Transverse colon (tissue), 3 donors: ENCODE data around the gene IL6.

Source experiments
- EP300 ChIP-seq: sonication (generic); formaldehyde crosslinking; IDR thresholded peaks from one replicate; pipeline ENCODE4 v1.6.1; 2017; ENCODE audit warnings: antibody characterized with exemption, low read depth
- POLR2A ChIP-seq: fragments of 450-650 bp; IDR thresholded peaks from one replicate; pipeline ENCODE4 v1.6.1; 2016; ENCODE audit warnings: antibody characterized with exemption, mild to moderate bottlenecking, moderate library complexity
- TF ChIP-seq, protein P1 (sequence below), 5 experiments: fragments of 200-600 bp in 3 of 5; fragments of 450-650 bp in 2 of 5; sonication (generic) in 3 of 5; IDR thresholded peaks; 1 replicate in 2 of 5; 2 replicates in 3 of 5; pipeline ENCODE4 v1.5.1; 2016 to 2017; ENCODE audit warnings: antibody characterized with exemption in 5 of 5, inconsistent platforms in 3 of 5, mild to moderate bottlenecking in 2 of 5, moderate library complexity in 1 of 5

DNA sequence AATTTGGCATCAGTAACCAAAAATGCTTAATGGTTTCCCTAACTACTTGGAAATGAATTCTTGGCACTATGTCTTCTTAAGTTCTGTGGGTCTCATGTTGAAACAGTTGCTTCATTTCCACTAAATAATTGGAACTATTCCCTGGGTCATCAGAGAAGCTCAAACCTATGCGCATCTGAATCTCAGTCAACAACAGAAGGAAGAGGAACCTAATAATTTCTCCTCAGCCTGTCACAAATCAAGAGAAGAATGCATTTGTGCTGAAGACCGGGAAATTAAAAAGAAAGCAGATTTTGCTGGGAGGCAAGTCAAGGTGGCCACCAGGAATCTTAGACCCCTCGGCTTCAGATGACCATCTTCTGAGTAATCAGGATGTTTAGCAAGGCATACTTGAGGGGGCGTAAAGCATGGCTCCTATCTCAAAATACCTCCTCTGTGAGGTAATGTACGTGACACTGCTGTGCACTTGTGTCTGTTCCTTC, 54.3 kb downstream of the IL6 start:
- no peak for TF ChIP-seq POLR2A
- TF ChIP-seq, protein P1, sequence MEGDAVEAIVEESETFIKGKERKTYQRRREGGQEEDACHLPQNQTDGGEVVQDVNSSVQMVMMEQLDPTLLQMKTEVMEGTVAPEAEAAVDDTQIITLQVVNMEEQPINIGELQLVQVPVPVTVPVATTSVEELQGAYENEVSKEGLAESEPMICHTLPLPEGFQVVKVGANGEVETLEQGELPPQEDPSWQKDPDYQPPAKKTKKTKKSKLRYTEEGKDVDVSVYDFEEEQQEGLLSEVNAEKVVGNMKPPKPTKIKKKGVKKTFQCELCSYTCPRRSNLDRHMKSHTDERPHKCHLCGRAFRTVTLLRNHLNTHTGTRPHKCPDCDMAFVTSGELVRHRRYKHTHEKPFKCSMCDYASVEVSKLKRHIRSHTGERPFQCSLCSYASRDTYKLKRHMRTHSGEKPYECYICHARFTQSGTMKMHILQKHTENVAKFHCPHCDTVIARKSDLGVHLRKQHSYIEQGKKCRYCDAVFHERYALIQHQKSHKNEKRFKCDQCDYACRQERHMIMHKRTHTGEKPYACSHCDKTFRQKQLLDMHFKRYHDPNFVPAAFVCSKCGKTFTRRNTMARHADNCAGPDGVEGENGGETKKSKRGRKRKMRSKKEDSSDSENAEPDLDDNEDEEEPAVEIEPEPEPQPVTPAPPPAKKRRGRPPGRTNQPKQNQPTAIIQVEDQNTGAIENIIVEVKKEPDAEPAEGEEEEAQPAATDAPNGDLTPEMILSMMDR (IDR thresholded peaks at IDR 0.05): no peak
- TF ChIP-seq EP300: no peak
